HG03095 (cell line): ENCODE data around the gene DENND6A.
A peak's percentile ranks its signal among the peaks of the same experiment; 100 is the strongest.
"Not testable (repeated sequence)": the region's sequence is repeated elsewhere in the genome, so short reads cannot be mapped to it uniquely, and the experiment has no call there.

Experiments
- ATAC-seq: cut with Tn5 transposase; IDR thresholded peaks from one replicate; pipeline ENCODE4 v1.9.1; 2021; ENCODE audit warnings: moderate library complexity; ENCODE audit not compliant: unreplicated experiment

DENND6A gene

DNA sequence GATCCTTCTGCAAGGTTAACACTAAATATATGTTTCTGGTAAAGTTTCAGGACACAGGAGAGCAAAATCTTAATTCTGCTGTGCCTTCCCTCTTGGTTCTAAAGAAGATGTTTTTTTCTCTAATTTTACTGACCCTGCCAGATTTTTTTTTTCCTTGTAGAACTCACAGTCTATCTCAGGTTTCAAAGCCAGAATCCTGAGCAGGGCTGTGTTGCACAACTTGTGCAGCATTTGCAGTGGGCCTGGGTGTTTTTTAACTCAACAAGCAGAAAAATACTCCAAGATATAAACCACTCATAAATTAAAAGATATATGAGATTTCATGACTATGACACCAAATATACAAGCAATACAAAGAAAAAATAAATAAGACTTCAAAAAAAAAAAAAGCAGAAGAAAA is 55.5 kb downstream of the DENND6A start:
- no peak for ATAC-seq

DNA sequence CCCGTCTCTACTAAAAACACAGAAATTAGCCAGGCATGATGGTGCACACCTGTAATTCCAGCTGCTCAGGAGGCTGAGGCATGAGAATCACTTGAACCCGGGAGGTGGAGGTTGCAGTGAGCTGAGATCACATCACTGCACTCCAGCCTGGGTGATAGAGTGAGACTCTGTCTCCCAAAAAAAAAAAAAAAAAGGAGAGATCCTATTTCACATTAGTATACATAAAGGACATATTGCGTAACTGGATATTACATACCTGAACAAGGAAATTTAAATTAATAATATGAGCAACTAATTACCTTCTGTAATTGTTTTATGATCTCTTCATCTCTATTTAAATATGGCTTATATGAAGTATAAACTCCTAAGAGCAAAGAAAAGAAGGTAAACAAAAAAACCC is 58.6 kb downstream of the DENND6A start:
- ATAC-seq: not testable (repeated sequence)

DNA sequence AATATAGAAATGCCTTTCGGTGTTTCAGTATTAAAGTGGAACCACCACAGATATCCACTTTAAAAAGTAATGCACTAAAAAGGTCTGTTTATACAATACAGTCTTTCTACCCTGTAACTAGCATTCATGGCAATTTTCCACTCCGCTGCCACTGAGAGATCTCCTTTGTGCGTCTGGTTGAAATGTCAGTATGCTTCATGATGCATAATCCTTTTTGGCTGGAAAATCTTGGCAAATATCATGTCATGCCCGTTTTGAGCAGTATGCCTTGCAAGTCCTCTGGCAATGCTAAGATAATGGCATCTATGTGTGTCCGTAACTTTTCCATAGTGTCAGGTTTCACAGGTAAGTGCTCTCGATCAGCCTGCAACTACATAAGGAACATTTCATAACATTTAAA is 64.9 kb downstream of the DENND6A start:
- ATAC-seq: no peak

DNA sequence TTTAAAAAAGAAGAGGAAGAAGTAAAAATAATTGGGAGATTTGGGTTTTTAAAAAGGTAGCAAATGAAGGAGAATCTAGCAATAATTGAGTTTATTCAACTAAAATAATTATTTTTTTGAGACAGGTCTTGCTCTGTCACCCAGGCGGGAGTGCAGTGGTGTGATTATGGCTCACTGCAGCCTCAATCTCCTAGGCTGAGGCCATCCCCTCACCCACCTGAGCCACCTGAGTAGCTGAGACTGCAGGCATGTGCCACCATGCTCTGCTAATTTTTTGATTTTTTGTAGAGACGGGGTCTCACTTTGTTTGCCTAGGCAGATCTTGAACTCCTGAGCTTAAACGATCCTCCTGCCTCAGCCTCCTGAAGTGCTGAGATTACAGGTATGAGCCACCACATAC is 68.1 kb downstream of the DENND6A start:
- no peak for ATAC-seq

DNA sequence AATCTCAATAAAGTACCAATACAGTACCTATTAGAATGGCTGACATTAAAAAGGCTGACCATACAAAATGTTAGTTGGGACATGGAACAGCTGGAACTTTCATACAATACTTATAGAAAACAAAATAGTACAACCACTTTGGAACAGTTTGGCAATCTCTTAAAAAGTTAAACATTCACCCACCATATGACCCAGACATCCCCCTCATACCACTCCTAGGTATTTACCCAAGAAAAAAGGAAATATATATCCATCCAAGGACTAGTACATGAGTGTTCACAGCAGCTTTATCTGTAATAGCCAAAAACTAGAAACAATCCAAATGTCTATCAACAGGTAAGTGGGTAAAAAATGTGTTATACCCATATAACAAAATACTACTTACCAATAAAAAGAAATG is 70.5 kb downstream of the DENND6A start:
- ATAC-seq: no peak

DNA sequence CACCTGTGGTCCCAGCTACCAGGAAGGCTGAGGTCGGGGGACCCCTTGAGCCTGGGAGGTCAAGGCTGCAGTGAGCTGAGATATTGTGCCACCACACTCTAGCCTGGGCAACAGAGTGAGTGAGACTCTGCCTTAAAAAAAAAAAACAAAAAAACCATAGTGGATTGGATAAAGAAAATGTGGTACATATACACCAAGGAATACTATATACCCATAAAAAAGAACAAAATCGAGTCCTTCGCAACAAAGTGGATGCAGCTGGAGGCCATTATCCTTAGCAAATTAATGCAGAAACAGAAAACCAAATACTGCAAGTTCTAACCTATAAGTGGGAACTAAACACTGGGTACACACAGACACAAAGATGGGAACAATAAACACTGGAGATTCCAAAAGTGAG is 75.1 kb downstream of the DENND6A start:
- no peak for ATAC-seq

DNA sequence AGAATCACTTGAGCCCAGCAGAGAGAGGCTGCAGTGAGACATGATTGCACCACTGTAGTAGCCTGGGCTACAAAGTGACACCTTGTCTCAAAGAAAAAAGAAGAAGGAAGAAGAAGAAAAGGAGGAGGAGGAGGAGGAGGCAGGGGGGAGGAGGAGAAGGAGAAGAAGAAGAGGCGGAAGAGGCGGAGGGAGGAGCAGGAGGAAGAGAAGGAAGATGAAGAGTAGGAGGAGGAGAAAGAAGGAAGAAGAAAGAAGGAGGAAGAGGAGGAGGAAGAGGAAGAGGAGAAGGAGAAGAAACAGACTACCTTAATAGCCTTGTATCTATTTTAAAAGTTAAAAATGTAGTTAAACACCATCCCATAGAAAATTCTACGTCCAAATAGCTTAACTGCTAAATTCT is 76.6 kb downstream of the DENND6A start:
- ATAC-seq: no peak

DNA sequence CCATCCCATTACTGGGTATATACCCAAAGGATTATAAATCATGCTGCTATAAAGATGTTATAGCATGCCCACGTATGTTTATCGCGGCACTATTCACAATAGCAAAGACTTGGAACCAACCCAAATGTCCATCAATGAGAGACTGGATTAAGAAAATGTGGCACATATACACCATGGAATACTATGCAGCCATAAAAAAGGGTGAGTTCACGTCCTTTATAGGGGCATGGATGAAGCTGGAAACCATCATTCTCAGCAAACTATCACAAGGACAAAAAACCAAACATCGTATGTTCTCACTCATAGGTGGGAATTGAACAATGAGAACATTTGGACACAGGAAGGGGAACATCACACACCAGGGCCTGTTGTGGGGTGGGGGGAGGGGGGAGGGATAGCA is 81.0 kb downstream of the DENND6A start:
- ATAC-seq: not testable (repeated sequence)

DNA sequence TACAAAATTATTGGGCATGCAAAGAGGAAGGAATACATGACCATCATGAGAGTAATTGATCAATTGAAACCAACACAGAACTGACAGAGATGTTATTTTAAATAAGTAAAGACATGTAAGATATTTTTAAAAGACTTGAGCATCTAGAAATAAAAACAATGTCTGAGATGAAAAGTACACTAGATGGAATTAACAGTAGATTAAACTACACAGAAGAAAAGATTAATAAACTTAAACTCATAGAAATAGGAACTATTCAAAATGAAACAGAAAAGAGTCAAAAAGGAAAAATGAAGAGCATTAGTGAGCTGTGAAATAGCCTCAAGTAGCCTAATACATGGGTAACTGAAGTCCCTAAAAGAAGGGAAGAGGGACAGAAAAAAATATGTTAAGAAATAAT is 87.2 kb downstream of the DENND6A start:
- no peak for ATAC-seq

DNA sequence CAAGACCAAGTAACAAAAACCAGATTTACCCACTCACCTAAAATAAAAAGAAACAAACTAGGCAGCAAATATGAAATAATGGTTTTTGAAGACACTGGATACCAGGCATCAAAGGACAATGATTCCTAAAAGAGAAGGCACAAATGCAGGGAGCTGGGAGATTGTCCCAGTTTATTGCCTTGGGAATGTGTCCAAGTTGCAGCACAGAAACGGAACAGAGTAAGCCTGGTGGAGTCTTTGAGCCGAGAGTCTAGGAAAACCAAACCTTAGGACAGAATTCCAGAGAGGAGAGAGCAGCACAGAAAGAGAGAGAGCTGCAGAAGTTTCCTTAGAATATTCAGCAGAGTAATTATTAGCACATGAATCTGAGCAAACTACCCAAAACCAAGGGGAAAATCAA is 87.9 kb downstream of the DENND6A start:
- ATAC-seq: no peak

DNA sequence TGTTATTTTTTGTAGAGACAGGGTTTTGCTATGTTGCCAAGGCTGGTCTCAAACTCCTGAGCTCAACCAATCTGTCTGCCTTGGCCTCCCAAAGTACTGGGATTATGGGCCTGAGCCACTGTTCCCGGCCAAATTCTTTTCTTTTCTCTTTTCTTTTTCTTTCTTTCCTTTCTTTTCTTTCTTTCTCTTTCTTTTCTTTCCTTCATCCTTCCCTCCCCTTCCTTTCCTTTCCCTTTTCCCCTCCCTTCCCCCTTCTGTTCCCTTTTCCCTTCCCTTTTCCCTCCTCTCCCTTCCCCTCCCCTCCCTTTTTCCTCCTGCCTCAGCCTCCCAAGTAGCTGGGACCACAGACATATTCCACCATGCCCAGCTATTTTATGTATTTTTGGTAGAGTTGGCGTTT is 92.7 kb downstream of the DENND6A start:
- no peak for ATAC-seq

DNA sequence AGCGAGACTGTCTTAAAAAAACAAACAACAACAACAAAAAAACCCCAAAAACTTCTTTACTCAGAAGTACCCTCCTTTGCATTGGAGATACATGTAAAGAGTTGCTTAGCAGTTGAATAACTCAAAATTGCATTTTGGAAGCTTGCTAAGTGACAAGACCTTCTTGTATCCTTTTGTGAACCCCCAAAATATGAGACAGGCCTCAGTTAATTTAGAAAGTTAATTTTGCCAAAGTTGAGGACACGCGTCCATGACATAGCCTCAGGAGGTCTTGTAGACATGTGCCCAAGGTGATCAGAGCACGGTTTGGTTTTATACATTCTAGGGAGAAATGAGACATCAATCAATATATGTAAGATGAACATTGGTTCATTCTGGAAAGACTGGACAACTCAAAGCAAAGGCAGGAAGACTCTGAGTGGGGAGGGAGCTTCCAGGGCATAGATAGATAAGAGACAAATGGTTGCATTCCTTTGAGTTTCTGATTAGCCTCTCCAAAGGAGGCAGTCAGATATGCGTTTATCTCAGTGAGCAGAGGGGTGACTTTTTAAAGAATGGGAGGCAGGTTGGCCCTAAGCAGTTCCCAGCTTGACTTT is 94.0 kb downstream of the DENND6A start:
- no peak for ATAC-seq

DNA sequence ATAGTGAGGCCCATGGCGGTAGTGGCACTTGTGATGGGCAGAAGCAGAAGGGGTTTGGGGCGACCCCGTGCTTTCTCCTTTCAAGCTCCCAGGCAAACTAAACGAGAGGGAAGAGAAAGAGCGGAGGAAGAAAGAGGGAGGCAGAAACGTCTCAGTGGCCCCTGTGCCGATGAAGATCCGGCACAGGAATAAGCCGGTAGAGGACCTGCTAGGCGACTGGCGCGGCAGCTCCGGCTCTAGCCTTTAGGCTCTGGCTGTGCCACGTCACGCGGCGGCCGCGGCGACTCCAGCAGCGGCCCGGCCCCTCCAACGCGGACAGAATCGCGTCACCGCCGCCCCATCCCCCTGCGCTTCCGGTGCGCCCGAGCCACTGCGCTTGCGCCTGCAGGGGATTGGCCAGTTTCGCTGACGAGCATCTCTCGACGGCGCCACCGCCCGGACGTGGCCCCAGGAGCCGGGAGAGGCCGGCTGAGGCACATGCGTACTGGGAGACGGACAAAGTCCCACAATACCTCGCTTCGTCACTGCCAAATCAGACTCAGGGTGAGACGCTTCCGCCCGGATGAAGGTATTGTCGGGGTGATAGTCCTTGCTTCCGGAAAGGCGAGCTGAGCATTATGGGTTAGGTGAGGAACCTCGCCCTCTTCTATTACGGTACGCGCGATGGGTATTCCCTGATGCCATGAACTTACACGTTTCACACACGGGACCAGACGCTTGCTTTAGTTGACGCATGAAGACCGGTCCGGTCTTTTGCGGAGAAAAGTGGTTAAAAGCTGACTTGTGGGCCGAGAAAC is 95.6 kb downstream of the DENND6A start, which contains the start of gene ARF4:
Gene ARF4 (minus strand): TSS at position 218 of the 797 bp plus-strand sequence. CDS start 204 bp downstream, at position 14.
- peak; percentile 93 for ATAC-seq

DNA sequence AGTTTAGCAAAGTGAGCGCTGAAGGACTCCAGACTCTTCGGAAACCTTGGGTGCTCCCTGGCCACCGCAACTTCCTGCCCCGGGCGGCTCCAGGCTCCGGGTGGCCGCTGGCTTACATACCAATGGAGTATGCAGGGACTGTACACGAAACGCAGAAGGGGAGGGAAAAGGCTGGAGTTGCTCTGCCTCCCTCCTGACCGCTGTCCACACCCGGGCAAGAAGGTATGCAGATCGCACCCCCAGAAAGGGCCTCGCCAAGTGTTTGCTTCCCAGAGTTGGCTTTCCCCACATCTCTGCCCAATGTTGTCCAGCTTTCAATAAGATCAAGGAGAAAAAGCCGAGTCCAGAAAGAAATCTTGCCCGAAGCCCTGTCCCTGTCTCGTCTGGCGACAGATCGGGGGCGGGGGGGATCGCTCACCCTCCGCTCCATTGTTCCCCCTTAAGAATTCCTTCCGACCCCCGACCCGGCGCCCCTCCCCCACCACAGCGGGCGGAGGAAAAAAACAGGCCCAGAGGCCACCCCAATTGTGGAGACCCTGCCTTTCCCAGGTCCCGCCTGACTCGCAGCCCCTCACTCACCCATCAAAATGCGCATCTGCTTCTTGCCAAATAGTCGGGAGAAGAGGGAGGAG is 96.3 kb downstream of the DENND6A start:
- ATAC-seq: no peak

DNA sequence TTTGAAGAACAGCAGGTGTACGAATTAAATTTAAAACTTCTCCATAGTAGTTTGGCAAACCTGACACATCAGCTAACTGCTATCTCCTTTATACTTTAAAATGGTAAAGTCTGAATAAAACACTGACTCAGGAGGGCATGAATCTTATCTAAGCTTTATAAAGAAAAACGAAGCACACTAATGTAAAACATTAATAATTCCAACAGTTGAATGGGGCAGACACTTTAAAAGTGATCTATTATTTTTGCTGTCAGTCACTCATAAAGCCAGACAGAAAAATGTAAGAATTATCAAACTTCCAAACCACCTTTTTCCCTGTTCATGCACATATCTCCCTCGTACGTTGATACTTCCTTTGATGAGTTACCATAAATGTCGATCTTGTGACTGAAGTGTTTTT is 98.3 kb downstream of the DENND6A start:
- no peak for ATAC-seq

DNA sequence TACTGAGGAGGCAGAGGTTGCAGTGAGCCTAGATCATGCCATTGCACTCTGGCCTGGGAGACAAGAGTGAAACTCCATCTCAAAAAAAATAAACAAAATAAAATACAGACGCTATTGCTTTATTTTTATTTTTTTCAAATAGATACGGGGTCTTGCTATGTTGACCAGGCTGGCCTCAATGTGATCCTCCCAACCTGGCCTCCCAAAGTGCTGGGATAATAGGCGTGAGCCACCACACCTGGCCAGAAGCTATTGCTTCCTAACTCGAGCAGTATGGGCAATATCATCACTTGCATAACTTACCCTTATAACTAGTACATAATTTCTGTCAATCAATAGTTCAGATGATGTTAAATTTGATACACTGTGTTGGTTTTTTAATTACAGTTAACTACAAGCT is 98.7 kb downstream of the DENND6A start:
- ATAC-seq: no peak

DNA sequence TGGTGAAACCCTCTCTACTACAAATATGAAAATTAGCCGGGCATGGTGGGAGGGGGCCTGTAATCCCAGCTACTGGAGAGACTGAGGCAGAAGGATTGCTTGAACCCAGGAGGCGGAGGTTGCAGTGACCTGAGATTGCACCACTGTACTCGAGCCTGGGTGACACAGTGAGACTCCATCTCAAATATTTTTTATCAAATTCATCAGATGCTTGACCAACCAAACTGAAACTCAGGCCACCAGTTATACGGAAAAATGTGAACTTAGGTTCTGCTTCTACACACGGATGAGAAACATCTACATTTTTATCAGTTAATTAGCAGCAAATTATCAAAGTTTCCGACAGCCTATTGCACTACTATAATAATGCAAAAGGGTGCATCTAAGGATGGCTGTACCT is 100.6 kb downstream of the DENND6A start:
- ATAC-seq: no peak

DNA sequence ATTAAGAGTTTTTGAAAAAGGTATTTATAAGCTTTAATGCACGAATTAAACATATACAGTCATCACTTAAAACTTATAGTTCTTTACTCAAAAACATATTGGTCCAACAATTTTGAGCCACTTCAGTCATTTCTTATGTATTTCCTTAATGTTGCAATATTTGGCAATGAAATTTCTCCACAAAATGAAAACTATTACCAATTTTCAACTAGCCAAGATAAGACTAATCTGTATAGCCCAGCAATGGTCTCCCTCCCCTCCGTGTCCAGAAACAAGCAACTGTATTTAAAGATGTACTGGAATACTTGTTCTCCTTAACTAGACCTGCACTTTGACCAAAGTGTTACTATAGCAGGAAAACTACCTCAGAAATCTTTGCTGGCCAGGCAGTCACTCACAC is 105.0 kb downstream of the DENND6A start:
- ATAC-seq: no peak

DNA sequence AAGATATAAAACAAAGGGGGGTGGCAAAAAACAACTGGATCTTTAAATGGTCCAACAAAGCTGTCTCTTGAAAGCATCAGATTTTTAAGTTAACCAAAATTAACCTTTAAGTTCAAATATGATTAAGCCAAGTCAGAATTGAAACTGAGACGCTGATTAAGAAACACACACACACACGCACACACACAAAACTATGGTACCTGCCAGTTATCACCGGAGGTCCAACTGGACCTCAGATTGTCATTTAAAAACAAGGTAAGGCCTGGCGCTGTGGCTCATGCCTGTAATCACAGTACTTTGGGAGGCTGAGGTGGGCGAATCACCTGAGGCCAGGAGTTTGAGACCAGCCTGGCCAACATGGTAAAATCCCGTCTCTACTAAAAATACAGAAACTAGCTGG is 106.1 kb downstream of the DENND6A start:
- ATAC-seq: no peak

DNA sequence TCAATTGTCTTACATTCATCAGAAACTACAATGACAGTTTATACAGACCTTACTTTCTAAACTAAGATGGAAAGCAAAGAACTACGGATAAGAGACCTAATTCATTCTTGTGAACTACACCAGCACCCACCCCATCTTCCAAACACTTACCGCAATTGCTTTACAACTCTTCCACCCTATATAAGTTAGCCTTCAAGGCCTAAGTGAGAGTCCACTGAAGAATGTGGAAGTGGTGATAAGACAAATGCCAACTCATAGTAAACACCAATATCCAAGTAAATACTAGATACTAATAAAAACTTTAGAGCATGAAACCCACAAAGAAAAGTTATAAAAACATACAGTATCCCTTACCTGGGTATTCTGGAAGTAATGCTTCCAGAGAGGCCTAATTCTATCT is 109.3 kb downstream of the DENND6A start:
- ATAC-seq: no peak

DNA sequence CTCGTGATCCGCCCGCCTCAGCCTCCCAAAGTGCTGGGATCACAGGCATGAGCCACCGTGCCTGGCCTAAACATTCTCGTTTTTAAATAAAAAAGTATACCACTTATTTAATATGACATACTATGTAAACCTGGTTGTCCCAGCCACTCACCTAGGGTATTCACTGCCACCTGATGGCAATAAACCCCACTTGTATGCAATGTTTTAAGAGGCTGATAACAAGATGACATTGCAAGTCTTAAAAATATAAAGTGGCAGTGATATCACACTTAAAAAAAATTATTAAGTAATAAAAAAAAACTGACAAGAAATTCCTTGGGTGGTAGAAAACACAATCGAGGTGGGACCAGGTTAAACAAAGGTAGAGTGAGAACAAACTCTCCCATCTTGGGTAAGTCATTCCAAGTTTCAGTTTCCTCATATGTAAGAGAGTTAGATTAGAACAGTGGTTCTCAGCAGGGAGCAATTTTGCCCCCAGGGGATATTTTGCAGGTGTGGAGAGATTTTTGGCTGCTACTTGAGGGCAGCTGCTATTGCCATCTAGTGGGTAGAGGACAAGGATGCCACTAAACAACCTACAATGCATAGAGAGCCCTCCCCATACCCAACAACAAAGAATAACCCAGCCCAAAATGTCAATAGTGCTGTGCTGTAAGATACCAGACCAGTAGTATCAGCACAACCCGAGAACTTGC is 110.3 kb downstream of the DENND6A start:
- ATAC-seq: no peak

DNA sequence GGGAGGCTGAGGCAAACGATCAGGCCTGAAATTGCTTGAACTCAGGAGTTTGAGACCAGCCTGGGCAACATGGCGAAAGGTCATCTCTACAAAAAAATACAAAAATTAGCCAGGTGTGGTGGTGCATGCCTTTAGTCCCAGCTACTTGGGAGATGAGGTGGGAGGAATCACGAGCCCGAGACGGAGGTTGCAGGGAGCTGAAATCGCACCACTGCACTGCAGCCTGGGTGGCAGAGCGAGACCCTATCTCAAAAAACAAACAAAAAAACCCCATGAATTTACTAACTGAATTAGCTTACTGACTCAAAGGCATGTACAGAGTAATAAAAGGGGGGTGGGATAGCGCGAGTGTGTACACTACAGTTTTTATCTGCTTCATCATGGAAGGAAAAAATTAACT is 115.1 kb downstream of the DENND6A start:
- ATAC-seq: no peak
